GM10266 (cell line): ENCODE results near the gene FEN1.

Experiments
- DNase-seq: peaks from one replicate; pipeline ENCODE4 v3.0.0; 2012; ENCODE audit errors: extremely low spot score
- CTCF ChIP-seq: IDR thresholded peaks from 2 replicates; pipeline ENCODE4 v1.5.1; 2012; ENCODE audit warnings: mild to moderate bottlenecking, low read depth; ENCODE audit not compliant: control insufficient read depth, insufficient read depth; ENCODE audit errors: missing control alignments

The FEN1 gene

GRCh38 chr11:61773356-61773755 is 19.4 kb upstream of the FEN1 start:
- no peak for TF ChIP-seq CTCF

GRCh38 chr11:61773809-61774208 is 18.9 kb upstream of the FEN1 start:
- TF ChIP-seq CTCF, result no peak
- DNase-seq, result no peak

More at GRCh38 chr11:61773356-61773755, 19.4 kb upstream of the FEN1 start:
- no peak for DNase-seq

GRCh38 chr11:61774411-61774810 is 18.3 kb upstream of the FEN1 start:
- TF ChIP-seq CTCF, result no peak
- no peak for DNase-seq

- no peak for TF ChIP-seq CTCF
- no peak for DNase-seq
Measured at GRCh38 chr11:61775106-61775505, 17.6 kb upstream of the FEN1 start.

- DNase-seq, result no peak
- no peak for TF ChIP-seq CTCF
Measured at GRCh38 chr11:61775606-61776554, 16.8 kb upstream of the FEN1 start.

- DNase-seq, result peak; percentile 92
- peak; percentile 77 for TF ChIP-seq CTCF
Measured at GRCh38 chr11:61776561-61777075, 16.1 kb upstream of the FEN1 start.
